ENCODE results near the gene GTPBP6.

The GTPBP6 gene

DNA sequence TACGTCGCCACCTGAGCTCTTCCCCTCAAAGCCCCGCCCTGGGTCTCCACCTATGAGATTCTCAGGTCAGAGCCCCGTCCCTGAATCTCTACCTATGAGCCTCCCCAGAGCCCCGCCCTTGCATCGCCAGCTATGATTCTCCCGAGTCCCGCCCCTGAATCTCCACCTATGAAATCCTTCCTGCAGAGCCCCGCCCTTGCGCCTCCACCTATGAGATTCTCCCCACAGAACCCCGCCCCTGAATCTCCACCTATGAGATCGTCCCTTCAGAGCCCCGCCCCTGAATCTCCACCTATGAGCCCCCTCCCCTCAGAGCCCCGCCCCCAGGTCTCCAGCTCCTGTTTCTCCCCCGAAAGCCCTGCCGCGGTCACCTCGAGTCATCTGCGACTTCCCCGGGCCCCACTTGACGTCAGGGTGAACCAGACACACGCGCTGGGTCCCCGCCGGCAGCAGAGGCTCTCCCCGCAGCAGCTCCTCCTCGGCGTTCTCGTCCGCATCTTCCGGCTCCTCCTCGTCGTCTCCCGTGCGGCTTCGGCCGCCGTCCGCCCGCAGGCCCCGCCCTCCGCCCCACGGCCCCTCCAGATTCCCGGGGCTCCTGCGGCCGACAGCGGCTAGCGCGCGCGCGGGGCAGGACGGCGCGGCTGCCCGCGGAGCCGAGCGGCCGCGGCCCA, 393 bp downstream of the GTPBP6 start:
- Histone ChIP-seq H3K27me3 (ENCODE audit: control insufficient read depth, insufficient read depth, low read length) (no peaks in the 10 kb centered on the region), H3K27ac (ENCODE audit: low read length) (no peak overlapping the region), H3K4me3 (ENCODE audit: low read length) (peak overlapping the region; percentile 74), H3K9ac (ENCODE audit: low read length) (peak overlapping the region; percentile 72), H3K9me3 (ENCODE audit: control insufficient read depth, low read depth, low read length) (no peaks in the 10 kb centered on the region), H3K36me3 (ENCODE audit: control insufficient read depth, low read depth, low read length) (peaks cover 26% of the 10 kb centered on the region), H3K4me1 (ENCODE audit: control insufficient read depth, low read depth, low read length) (no peaks in the 10 kb centered on the region)

DNA sequence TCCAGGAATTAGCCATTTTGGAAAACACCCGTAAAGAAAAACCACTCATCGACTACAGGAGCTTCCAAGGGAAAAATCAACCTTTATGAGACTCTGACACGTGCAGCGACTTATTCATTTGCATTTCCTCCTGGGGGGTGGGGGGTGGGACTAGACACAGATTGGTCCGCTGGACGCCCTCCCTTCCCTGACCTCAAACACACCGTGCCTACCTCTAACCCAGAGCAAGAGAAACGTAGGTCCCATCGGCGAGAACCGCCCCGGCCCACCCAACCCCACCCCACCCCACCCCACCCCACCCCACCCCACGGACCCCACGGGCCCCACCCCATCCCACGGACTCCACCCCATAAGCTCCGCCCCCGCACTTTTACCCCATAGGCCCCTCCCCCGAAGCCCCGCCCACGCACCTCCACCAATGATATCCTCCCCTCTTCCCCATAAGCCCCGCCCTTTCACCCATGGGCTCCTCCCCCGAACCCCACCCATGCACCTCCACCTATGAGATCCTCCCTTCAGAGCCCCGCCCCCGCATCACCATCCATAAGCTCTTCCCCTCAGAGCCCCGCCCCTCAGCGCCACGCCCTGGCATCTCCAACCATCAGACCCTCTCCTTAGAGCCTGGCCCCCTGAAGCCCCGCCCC, 1.1 kb downstream of the GTPBP6 start:
- Histone ChIP-seq H3K36me3 (ENCODE audit: control insufficient read depth, low read depth, low read length) (peaks cover 32% of the 10 kb centered on the region), H3K9ac (ENCODE audit: low read length) (no peak overlapping the region), H3K27ac (ENCODE audit: low read length) (no peak overlapping the region), H3K4me1 (ENCODE audit: control insufficient read depth, low read depth, low read length) (no peaks in the 10 kb centered on the region), H3K9me3 (ENCODE audit: control insufficient read depth, low read depth, low read length) (no peaks in the 10 kb centered on the region), H3K27me3 (ENCODE audit: control insufficient read depth, insufficient read depth, low read length) (no peaks in the 10 kb centered on the region), H3K4me3 (ENCODE audit: low read length) (no peak overlapping the region)

DNA sequence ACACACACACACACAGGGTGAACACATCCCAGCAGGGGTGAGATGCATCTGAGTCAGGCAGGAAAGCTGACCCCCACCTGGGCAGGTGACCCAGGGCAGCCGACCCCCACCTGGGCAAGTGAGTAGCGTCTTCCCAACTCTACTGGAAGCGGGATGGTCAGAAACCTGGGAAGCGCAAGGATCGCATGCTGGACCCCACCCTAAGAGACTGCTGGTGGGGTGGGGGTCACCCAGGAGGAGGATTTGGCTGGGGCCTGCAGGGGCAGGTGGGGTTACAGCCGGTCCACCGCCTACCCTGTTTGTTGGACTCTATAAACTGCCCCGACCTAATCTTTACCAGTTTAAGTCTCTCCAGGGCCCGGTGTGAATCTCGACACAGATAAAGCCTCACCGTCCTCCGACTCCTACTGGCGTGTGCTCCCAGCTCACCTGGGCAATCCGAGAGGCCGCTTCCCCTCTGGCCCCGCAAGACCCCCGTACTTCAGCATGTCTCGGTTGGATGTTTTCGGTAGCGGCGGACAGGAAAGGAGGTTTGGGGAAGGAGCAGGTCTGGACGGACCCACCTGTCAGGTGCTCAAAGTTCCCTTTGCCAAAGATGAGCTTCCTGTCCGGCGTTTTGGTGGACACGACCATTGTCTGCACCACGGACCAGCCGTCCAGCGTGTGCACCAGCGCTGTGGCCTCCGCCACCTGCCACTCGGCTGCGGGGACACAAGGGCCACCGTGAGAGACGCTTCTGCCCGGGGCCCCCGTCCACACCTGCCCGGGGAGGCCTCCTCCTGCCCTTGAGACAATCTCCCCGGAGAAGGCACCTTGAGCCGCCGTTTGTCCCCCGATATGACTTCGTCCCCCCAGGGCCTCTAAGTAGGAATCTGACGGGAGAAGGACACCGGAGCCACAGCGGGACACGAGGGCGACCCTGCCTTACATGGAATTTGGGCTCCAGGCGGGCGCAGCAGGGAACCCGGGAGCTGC, 2.0 kb downstream of the GTPBP6 start:
- Histone ChIP-seq H3K27ac (ENCODE audit: low read length) (no peak overlapping the region), H3K9ac (ENCODE audit: low read length) (no peak overlapping the region), H3K36me3 (ENCODE audit: control insufficient read depth, low read depth, low read length) (peaks cover 41% of the 10 kb centered on the region)

DNA sequence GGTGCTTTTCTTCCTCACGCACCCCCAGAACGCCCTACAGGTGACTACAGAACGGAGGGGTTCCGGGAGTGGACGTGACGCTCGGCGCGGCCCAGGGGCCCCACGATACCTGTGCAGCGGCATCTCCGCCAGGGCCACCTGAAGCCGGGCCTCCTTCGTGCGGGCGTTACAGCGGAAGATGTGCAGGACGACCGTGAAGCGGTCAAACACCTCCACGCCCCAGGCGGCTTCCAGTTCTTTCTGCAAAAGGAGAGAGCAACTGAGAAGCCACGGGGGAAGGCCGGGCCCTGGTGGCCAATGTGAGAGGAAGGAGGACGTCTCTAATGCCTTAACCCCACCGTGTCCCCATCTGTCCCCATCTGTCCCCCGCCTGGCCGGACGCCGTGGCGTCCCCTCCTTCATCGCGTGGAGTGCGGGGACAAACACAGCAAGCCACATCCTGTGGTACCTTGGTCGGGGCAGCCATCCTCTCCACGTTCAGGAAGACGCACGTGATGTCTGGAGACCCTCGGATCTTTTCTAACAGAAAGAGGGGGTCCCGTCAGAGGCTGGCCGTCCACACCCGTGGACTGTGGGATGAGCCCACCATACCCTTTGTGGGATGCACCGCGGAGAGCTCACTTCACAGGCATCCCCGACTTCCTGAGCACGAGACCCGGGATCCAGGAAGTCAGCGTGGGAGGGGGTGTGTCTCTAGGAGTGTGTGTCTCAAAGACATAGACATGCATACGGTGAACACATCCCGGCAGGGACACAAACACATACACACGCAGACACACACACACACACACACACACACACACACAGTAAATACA, 3.6 kb downstream of the GTPBP6 start:
- Histone ChIP-seq H3K27ac (ENCODE audit: low read length) (no peak overlapping the region), H3K9ac (ENCODE audit: low read length) (no peak overlapping the region), H3K4me3 (ENCODE audit: low read length) (no peak overlapping the region), H3K27me3 (ENCODE audit: control insufficient read depth, insufficient read depth, low read length) (no peaks in the 10 kb centered on the region), H3K9me3 (ENCODE audit: control insufficient read depth, low read depth, low read length) (no peaks in the 10 kb centered on the region), H3K4me1 (ENCODE audit: control insufficient read depth, low read depth, low read length) (no peaks in the 10 kb centered on the region), H3K36me3 (ENCODE audit: control insufficient read depth, low read depth, low read length) (peaks cover 51% of the 10 kb centered on the region)

More for the DNA sequence above, 2.0 kb downstream of the GTPBP6 start:
- no peaks in the 10 kb centered on the region for H3K4me1 ChIP-seq (ENCODE audit: control insufficient read depth, low read depth, low read length)
- H3K4me3 ChIP-seq (ENCODE audit: low read length), result no peak overlapping the region
- H3K27me3 ChIP-seq (ENCODE audit: control insufficient read depth, insufficient read depth, low read length), result no peaks in the 10 kb centered on the region
- no peaks in the 10 kb centered on the region for H3K9me3 ChIP-seq (ENCODE audit: control insufficient read depth, low read depth, low read length)

DNA sequence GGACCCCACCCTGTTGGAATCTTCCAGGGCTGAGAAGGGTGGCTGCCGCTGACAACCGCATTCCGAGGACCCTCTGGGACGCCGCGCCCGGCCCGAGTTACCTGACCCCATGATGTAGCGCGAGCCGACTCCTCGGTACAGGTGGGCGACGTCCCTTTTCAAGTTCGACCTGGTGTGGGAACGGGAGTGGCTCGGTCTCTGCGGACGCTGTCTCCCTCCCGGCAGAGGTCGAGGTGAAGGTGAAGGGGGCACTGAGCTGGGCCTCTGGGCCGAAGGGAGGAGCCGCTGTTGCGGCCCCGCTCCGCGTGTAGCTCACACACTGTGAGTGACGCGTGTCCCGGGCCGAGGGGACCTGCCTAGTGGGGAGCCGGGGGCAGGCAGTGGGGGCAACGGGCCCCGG, 4.5 kb downstream of the GTPBP6 start:
- H3K36me3 ChIP-seq (ENCODE audit: control insufficient read depth, low read depth, low read length), result peaks cover 56% of the 10 kb centered on the region
- no peaks in the 10 kb centered on the region for H3K9me3 ChIP-seq (ENCODE audit: control insufficient read depth, low read depth, low read length)
- H3K4me3 ChIP-seq (ENCODE audit: low read length), result no peak overlapping the region

DNA sequence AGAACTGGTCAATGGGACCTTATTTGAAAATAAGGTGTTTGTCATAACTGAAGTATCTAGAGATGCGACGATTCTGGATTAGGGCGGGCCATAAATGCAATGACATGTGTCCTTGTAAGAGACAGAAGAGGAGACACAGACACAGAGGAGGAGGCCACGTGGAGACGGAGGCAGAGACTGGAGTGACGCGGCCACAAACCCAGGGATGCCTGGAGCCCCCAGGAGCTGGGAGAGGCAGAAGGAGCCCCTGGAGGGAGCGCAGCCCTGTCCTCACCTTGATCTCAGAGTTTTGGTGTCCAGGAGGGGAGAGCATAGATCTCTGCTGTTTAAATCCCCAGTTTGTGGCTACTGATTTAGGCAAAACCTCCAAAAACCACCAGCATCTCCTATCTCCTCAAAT, 5.0 kb downstream of the GTPBP6 start:
- Histone ChIP-seq H3K4me3 (ENCODE audit: low read length) (no peak overlapping the region), H3K27me3 (ENCODE audit: control insufficient read depth, insufficient read depth, low read length) (no peaks in the 10 kb centered on the region), H3K36me3 (ENCODE audit: control insufficient read depth, low read depth, low read length) (peaks cover 59% of the 10 kb centered on the region), H3K9me3 (ENCODE audit: control insufficient read depth, low read depth, low read length) (no peaks in the 10 kb centered on the region), H3K9ac (ENCODE audit: low read length) (no peak overlapping the region), H3K4me1 (ENCODE audit: control insufficient read depth, low read depth, low read length) (no peaks in the 10 kb centered on the region), H3K27ac (ENCODE audit: low read length) (no peak overlapping the region)

More for the DNA sequence above, 4.5 kb downstream of the GTPBP6 start:
- H3K27me3 ChIP-seq (ENCODE audit: control insufficient read depth, insufficient read depth, low read length), result no peaks in the 10 kb centered on the region
- no peaks in the 10 kb centered on the region for H3K4me1 ChIP-seq (ENCODE audit: control insufficient read depth, low read depth, low read length)
- H3K27ac ChIP-seq (ENCODE audit: low read length), result no peak overlapping the region
- H3K9ac ChIP-seq (ENCODE audit: low read length), result no peak overlapping the region

DNA sequence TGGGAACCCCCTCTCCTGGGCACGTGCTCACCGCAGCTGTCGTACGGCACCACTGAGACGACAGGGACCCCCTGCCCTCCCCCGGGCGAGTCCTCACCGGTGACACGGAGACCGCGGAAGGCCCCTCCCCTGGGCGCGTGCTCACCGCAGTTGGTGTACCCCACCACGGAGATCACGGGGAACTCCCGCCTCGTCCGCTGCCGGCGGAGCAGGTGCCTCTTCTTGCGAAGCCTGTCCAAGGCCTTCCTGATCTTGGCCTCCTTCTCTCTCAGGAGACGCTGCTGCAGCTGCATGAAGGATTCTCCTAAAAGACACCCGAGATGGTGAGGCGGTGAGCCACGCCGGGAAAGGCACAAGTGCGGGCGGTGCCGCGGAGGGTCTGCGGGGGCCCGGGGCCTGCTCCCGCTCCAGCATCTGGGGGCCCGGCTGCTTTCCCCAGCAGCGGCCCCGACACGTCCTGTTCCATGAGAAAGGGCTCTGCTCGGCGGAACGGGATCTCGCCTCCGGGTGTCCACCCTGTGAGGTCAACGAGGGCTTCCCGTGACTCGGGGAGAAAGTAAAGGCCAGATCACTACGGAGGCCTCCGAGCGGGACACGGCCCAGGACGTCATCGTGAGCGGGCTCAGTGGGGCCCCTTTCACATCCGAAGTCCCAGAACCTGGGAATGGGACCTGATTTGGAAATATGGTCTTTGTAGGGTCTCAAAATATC, 5.8 kb downstream of the GTPBP6 start:
- Histone ChIP-seq H3K4me3 (ENCODE audit: low read length) (no peak overlapping the region), H3K36me3 (ENCODE audit: control insufficient read depth, low read depth, low read length) (peaks cover 65% of the 10 kb centered on the region), H3K9ac (ENCODE audit: low read length) (no peak overlapping the region), H3K4me1 (ENCODE audit: control insufficient read depth, low read depth, low read length) (no peaks in the 10 kb centered on the region), H3K27me3 (ENCODE audit: control insufficient read depth, insufficient read depth, low read length) (no peaks in the 10 kb centered on the region), H3K27ac (ENCODE audit: low read length) (no peak overlapping the region), H3K9me3 (ENCODE audit: control insufficient read depth, low read depth, low read length) (no peaks in the 10 kb centered on the region)

GRCh38 chrX:311156-312129, 7.2 kb downstream of the GTPBP6 start:
- Histone ChIP-seq H3K9ac (ENCODE audit: low read length) (no peak overlapping the region), H3K4me3 (ENCODE audit: low read length) (no peak overlapping the region), H3K4me1 (ENCODE audit: control insufficient read depth, low read depth, low read length) (no peaks in the 10 kb centered on the region), H3K36me3 (ENCODE audit: control insufficient read depth, low read depth, low read length) (peaks cover 74% of the 10 kb centered on the region), H3K9me3 (ENCODE audit: control insufficient read depth, low read depth, low read length) (no peaks in the 10 kb centered on the region), H3K27ac (ENCODE audit: low read length) (no peak overlapping the region), H3K27me3 (ENCODE audit: control insufficient read depth, insufficient read depth, low read length) (no peaks in the 10 kb centered on the region)

- Histone ChIP-seq H3K9ac (ENCODE audit: low read length) (no peak overlapping the region), H3K36me3 (ENCODE audit: control insufficient read depth, low read depth, low read length) (peaks cover 78% of the 10 kb centered on the region), H3K4me3 (ENCODE audit: low read length) (no peak overlapping the region), H3K27me3 (ENCODE audit: control insufficient read depth, insufficient read depth, low read length) (no peaks in the 10 kb centered on the region), H3K9me3 (ENCODE audit: control insufficient read depth, low read depth, low read length) (no peaks in the 10 kb centered on the region), H3K4me1 (ENCODE audit: control insufficient read depth, low read depth, low read length) (no peaks in the 10 kb centered on the region), H3K27ac (ENCODE audit: low read length) (no peak overlapping the region)
Measured at GRCh38 chrX:310621-311155, 7.9 kb downstream of the GTPBP6 start.

Measured in iPS-18a (cell line).